Cardiac fibroblast (primary cell): ENCODE results near the gene IGFL2.
"Not testable (repeated sequence)": the region's sequence is repeated elsewhere in the genome, so short reads cannot be mapped to it uniquely, and the experiment has no call there.

Source experiments
- DNase-seq, 2 donors: peaks; one replicate each; pipeline versions ENCODE4 v3.0.0 to v3.0.0-alpha.2; 2010; ENCODE audit warnings: low read depth in 2 of 2
- H3K4me3 ChIP-seq, 2 donors: replicated peaks in 1 of 2; 1 replicate in 1 of 2; 2 replicates in 1 of 2; pipeline ENCODE4 v1.5.1; 2011; ENCODE audit warnings: low read depth in 2 of 2, low read length in 2 of 2, mild to moderate bottlenecking in 2 of 2, moderate library complexity in 1 of 2
- CTCF ChIP-seq: IDR thresholded peaks from one replicate; pipeline ENCODE4 v1.5.1; 2011; ENCODE audit warnings: low read depth, mild to moderate bottlenecking, low read length, inconsistent platforms

Gene IGFL2

GRCh38 chr19:46147791-46148288 lies at the start of gene IGFL2:
Gene IGFL2, plus strand, starts transcription at chr19:46148238. Its CDS starts 41 bp downstream, at chr19:46148279.
- peak; percentile 7 to 66 for DNase-seq
- H3K4me3 ChIP-seq: no peak within 1 kb of the TSS
- TF ChIP-seq CTCF: no peak

- no peak for TF ChIP-seq CTCF
- no peak overlapping the region for H3K4me3 ChIP-seq
- no peak for DNase-seq
Observed at GRCh38 chr19:46100344-46100743, 47.7 kb upstream of the IGFL2 start.

GRCh38 chr19:46101293-46101692 lies 46.7 kb upstream of the IGFL2 start:
- TF ChIP-seq CTCF: no peak
- no peak for DNase-seq
- no peak overlapping the region for H3K4me3 ChIP-seq

- not testable (repeated sequence) for H3K4me3 ChIP-seq, DNase-seq
Observed at GRCh38 chr19:46102333-46102732, 45.7 kb upstream of the IGFL2 start.

GRCh38 chr19:46107371-46107770 lies 40.7 kb upstream of the IGFL2 start:
- DNase-seq: peak; percentile 17 to 47
- TF ChIP-seq CTCF: no peak

GRCh38 chr19:46109876-46110275 lies 38.2 kb upstream of the IGFL2 start:
- H3K4me3 ChIP-seq: no peak overlapping the region
- no peak for TF ChIP-seq CTCF
- DNase-seq: no peak

More at GRCh38 chr19:46107371-46107770, 40.7 kb upstream of the IGFL2 start:
- H3K4me3 ChIP-seq: no peak overlapping the region

GRCh38 chr19:46111376-46111775 lies 36.7 kb upstream of the IGFL2 start:
- no peak overlapping the region for H3K4me3 ChIP-seq
- TF ChIP-seq CTCF: no peak
- DNase-seq: no peak
